Astrocyte of the cerebellum (primary cell): Measurements from ENCODE around the gene CHN2.

Experiments
- DNase-seq: peaks from one replicate; pipeline ENCODE4 v3.0.0-alpha.2; 2011; ENCODE audit warnings: low read depth
- H3K4me3 ChIP-seq: 2 replicates; pipeline ENCODE4 v1.5.1; 2011; ENCODE audit warnings: mild to moderate bottlenecking, low read depth, low read length, moderate library complexity
- in situ Hi-C: cut with HindIII; loops from 2 replicates; pipeline ENCODE4 v1.10.0; 2017; ENCODE audit warnings: low sequenced_read_pairs
- TF ChIP-seq, protein P1 (sequence below): IDR thresholded peaks from 2 replicates; pipeline ENCODE4 v1.5.1; 2012; ENCODE audit warnings: low read length, low read depth, moderate library complexity, mild to moderate bottlenecking; ENCODE audit errors: missing control alignments

CHN2 gene

DNA sequence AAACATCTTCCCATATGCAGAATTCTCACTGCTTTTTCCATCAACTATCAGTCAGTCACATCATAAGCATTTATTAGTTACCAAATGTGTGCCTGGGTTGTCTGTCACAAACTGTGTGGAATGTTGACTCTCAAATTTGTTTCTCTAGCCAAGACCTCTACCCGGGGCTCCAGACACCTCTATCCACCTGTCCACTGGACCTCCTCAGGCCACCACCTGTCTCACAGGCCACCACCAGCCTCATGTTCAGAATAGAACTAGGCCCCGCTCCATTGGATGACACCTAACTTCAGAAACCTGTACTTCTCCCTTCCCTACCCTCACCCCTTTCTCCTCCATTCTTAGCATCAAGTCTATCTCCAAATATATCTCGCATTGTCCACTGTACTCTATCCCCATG is 176.9 kb downstream of the CHN2 start:
- in situ Hi-C loops, result no loop called here
- TF ChIP-seq, protein P1, sequence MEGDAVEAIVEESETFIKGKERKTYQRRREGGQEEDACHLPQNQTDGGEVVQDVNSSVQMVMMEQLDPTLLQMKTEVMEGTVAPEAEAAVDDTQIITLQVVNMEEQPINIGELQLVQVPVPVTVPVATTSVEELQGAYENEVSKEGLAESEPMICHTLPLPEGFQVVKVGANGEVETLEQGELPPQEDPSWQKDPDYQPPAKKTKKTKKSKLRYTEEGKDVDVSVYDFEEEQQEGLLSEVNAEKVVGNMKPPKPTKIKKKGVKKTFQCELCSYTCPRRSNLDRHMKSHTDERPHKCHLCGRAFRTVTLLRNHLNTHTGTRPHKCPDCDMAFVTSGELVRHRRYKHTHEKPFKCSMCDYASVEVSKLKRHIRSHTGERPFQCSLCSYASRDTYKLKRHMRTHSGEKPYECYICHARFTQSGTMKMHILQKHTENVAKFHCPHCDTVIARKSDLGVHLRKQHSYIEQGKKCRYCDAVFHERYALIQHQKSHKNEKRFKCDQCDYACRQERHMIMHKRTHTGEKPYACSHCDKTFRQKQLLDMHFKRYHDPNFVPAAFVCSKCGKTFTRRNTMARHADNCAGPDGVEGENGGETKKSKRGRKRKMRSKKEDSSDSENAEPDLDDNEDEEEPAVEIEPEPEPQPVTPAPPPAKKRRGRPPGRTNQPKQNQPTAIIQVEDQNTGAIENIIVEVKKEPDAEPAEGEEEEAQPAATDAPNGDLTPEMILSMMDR, result no peak
- DNase-seq, result no peak
- H3K4me3 ChIP-seq, result no peak overlapping the region

DNA sequence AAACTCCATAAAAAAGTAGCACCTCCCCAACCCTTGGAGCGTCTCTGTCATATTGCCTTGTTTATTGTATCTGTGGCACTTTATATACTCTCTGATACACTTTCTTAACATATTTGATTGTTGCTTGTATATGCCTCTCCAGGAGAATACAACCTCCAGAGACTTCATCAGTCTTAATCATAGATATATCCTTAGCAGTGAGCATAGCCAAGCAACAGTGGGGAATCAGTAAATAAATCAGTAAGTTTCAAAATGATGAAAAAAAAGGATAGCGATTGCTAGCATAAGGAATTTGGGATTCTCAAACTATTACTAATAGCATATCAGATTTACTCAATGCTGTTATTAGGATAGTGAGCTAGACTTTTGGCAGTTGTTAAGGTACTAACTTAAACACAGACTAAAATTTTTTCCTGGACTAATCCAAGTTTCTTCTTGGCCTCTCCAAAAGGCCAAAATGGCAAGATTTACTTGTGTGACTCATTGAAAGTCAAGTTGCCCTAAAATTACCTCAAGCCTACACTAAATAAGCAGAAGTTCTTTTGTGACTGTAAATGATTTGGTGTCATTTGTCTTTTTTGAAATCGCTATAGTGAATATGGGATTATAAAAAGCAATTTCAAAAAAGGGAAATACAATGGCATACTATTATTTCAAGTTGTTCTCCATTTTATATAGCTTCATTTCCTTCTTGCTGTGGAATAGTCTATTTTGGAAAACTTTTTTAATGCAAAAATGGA is 177.9 kb downstream of the CHN2 start:
- H3K4me3 ChIP-seq, result no peak overlapping the region
- DNase-seq, result no peak
- TF ChIP-seq, protein P1, result no peak
- in situ Hi-C loops, result no loop called here

DNA sequence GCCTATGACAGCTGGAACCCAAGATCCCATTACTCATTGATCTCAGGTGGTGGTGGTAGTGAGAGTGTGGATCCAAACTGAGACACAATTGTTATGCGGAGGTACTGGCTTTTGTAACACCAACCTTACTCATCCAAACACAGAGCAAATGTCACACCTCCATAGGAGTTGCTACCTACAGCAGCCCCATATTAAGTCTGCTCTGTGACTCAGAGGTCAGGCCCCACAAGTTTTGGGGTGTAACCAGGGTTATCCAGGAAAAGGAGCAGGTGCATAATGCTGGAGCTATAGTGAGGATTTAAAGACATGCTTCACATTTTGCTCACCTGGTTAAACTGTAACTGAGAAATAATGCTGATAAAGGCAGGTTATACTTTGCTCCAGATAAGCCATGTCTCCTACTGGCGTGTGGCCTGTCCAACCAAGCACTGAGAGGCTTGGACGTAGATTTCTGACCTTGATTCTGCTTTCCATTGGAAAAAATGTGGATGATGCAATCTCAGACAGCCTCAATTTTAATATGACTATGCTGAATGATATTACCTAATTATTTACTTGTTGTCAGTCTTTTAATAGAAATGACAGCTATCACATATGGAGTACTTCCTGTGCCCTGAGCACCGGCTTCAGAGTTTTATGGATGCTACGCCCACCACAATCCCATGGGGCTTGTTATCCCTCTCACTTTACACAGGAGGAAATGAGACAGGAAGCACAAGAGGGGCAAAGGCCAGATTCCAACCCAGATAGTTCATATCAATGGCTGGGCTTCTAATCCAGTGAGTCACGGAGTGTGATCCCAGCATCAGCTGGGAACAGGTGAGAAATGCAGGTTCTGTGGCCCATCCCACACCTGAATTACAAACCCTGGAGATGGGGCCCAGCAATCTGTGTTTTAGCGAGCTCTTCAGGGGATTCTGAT is 181.3 kb downstream of the CHN2 start:
- H3K4me3 ChIP-seq, result no peak overlapping the region
- TF ChIP-seq, protein P1, result no peak
- no peak for DNase-seq
- in situ Hi-C loops, result no loop called here

DNA sequence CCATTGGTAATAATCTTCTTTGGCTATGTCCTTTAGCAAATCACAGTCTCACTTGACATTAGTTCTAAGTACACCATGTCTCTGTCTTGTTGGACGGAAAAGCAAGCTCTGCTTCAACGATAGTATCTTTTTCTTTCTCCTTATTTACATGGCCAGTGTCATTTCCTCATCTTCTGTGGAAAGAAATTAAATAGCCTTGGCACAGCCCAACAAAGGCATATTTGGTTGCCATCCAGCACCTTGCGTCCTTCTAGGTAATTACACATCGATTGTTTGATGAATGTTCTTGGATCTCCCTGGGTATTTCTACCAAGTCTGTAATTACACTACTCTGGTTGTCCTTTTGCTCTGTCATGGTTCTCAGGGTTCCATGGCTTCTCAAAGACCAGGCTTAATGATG is 183.1 kb downstream of the CHN2 start:
- no peak for DNase-seq
- TF ChIP-seq, protein P1, result no peak
- in situ Hi-C loops, result no loop called here
- no peak overlapping the region for H3K4me3 ChIP-seq

DNA sequence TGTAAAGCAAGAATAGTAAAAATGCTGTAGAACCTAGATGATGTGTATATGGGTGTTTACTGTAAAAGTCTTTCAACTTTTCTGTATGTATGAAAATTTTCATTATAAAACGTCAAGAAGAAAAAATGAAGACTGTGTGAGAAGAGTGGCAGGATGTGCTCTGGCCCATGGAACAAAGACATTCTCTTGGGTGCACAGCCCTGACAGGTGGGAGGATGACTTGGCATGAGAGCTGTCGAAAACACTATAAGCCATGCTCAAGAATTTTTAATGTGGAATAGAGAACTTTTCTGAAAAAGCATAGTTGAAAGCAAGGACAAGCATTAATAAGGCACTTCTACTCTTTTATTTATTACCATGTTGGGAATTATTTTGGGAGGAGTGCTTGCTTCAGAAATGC is 185.0 kb downstream of the CHN2 start:
- no peak for DNase-seq
- TF ChIP-seq, protein P1, result no peak
- no peak overlapping the region for H3K4me3 ChIP-seq
- in situ Hi-C loops, result no loop called here

DNA sequence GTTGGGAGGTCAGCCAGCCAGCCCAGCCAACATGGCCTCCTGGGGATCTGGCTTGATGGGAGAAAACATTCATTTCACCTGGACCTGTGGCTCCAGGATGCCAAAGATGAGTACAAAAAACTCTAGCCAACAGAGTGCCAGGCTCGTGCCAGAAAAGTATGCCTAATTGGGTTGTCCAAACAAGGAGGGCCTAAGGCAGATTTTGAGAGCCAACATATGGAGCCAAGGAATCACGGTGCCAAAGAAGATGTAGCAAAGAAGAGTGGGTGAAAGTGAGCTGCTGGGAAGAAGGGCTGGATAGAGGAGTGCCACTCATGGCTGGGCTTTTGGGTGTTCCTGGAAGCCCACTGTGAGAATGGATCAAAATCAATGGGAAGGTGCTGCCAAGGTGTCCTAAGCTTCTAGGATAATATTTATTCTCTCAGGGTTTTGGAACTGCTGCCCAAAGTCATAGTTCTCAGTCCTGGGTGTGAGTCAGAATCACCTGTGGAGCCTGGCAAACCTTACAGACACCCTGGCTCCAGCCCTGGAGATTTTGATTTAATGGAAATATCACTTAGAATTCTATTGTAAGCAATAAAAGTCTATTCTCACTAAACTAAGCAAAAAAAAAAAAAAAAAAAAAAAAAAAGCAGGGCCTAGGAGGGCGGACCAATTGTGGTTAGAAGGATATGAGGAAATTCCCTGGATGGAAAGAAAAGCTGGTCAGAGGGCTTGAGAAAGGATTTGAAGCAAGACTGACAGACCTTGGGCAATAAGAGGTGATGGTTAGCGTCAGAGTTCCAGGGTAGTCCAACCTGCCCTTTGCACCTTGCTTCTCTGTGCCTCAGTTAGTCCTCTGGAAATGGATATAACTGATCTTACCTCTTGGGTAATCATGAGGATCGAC is 186.9 kb downstream of the CHN2 start:
- DNase-seq, result peak; percentile 8
- in situ Hi-C loops, result no loop called here
- no peak overlapping the region for H3K4me3 ChIP-seq
- TF ChIP-seq, protein P1, result no peak
